A673 (cell line): ENCODE data around the gene DPM1. TPM values are rescaled to one million over a fixed set of nuclear protein-coding genes. Genes with fewer than 3 reads are reported as not detected.
A peak's percentile ranks its signal among the peaks of the same experiment; 100 is the strongest.

Experiments
- BruUV-seq: library from RNA; stranded (reverse); fragments of 400-500 nt; replicated peaks from 2 replicates; lab custom pipeline; 2021; lab: Mats Ljungman, UMichigan
- CTCF ChIA-PET: fragments of 300-600 bp; sonication (Branson Sonifier 250); formaldehyde crosslinking; loops from one replicate; lab custom pipeline; 2022; ENCODE audit warnings: antibody characterized with exemption; lab: Charles Lee
- POLR2A ChIA-PET: fragments of 300-600 bp; sonication (Branson Sonifier 250); formaldehyde crosslinking; loops from one replicate; lab custom pipeline; 2022; ENCODE audit warnings: antibody characterized with exemption; ENCODE audit not compliant: low non-redundant PET; lab: Charles Lee
- DNase-seq: peaks from one replicate; pipeline ENCODE4 v3.0.0-alpha.2; 2015; ENCODE audit warnings: low spot score
- H3K27ac ChIP-seq: fragments of 200-600 bp; sonication (generic); 2 replicates; pipeline ENCODE4 v1.5.1; 2016; ENCODE audit warnings: mixed run types, low read depth, mild to moderate bottlenecking, mixed read lengths, antibody characterized with exemption, low read length; ENCODE audit not compliant: poor library complexity, severe bottlenecking
- H3K27me3 ChIP-seq: fragments of 200-600 bp; sonication (generic); replicated peaks from 2 replicates; pipeline ENCODE4 v1.6.1; 2017; ENCODE audit warnings: mixed run types, low read depth, mild to moderate bottlenecking, mixed read lengths, antibody characterized with exemption, low read length; ENCODE audit not compliant: insufficient read depth, poor library complexity
- H3K36me3 ChIP-seq: fragments of 200-600 bp; sonication (generic); 2 replicates; pipeline ENCODE4 v1.6.1; 2016; ENCODE audit warnings: mixed run types, mild to moderate bottlenecking, mixed read lengths, antibody characterized with exemption, low read length; ENCODE audit not compliant: insufficient read depth, poor library complexity, severe bottlenecking
- H3K4me1 ChIP-seq: fragments of 200-600 bp; sonication (generic); 2 replicates; pipeline ENCODE4 v1.6.1; 2017; ENCODE audit warnings: mixed run types, mild to moderate bottlenecking, mixed read lengths, antibody characterized with exemption, low read length; ENCODE audit not compliant: insufficient read depth, poor library complexity, severe bottlenecking
- H3K4me3 ChIP-seq: fragments of 200-600 bp; sonication (generic); 2 replicates; pipeline ENCODE4 v1.5.1; 2016; ENCODE audit warnings: low read depth, mixed run types, mild to moderate bottlenecking, mixed read lengths, low read length; ENCODE audit not compliant: poor library complexity, severe bottlenecking
- H3K9me3 ChIP-seq: fragments of 200-600 bp; sonication (generic); 2 replicates; pipeline ENCODE4 v1.6.1; 2016; ENCODE audit warnings: mixed run types, low read depth, mild to moderate bottlenecking, mixed read lengths, antibody characterized with exemption, low read length; ENCODE audit not compliant: poor library complexity, severe bottlenecking
- EZH2 ChIP-seq: fragments of 200-600 bp; sonication (generic); IDR thresholded peaks from 2 replicates; pipeline ENCODE4 v1.6.1; 2017; ENCODE audit warnings: borderline replicate concordance, low read depth, mild to moderate bottlenecking, mixed read lengths, antibody characterized with exemption, low read length; ENCODE audit not compliant: poor library complexity, severe bottlenecking
- intact Hi-C: fragments of 100-400 bp; cut with micrococcal nuclease; formaldehyde crosslinking; loops from one replicate; pipeline ENCODE4 v1.10.0; 2022; ENCODE audit not compliant: unreplicated experiment
- total RNA-seq: library from RNA; stranded (reverse); gene quantifications from 2 replicates; pipeline ENCODE4 v1.2.3, GENCODE V29; 2021
- TF ChIP-seq, protein P1 (sequence below): fragments of 300-800, 200-600 bp; sonication (generic); conservative IDR thresholded peaks from 2 replicates; pipeline ENCODE4 v1.5.1; 2017; ENCODE audit warnings: low read depth, mild to moderate bottlenecking, antibody characterized with exemption, low read length, moderate library complexity, mixed read lengths

Gene DPM1
- total RNA-seq, 1 experiment from 2014 or later, result 65.5 TPM

DNA sequence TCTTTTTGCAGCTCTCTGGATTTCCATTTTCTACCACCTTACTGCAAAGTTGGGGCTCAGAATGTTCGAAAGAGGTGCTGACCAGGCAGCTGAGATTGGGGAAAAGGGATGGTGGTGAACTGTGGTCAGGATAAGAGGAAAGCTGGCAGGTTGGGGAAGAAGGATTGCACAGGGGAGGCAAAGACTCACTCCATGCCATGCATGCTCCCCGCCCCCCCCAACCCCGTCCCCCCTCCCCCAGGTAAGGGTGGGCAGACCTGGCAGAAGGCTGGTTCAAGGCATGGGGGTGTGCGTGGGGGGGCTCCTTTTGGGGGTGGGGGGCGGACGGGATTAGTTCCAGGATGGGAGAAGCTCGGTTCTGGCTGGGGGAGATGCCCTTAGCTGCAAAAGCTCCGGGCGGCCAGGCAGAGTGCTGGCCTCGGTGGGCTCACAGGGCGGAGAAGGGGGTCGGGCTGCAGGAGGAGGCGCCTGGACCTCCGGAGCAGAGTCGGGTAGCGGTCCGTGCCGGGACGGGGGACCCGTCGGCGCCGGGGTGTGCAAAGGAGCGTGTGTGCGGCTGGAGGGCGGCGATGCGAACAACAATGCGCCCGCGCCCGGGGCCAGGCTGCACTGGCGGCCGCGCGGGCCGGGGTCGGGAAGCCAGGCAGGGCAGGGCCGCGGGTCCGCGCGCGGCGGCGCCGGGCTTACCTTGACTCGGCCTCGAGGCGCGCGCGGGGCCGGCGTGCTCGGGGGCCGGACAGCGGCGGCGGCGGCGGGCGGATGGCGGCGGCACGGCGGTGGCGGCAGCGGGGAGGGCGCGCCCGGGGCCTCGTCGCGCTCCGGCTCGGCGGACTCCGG, 28.0 kb downstream of the DPM1 start:
- intact Hi-C loops, result no loop called here
- Histone ChIP-seq H3K4me3 (peak overlapping the region; percentile 64), H3K9me3 (no peaks in the 10 kb centered on the region), H3K27me3 (no peaks in the 10 kb centered on the region), H3K27ac (peak overlapping the region; percentile 94), H3K4me1 (peaks cover 43% of the 10 kb centered on the region), H3K36me3 (peaks cover 61% of the 10 kb centered on the region)
- ChIA-PET POLR2A (interaction anchor here (0.6 to 0.7 kb wide), 2 partner anchors 22 to 69 kb away, joined by 3 to 4 read pairs; no protein-coding TSS in a partner anchor), CTCF (interaction anchor here (0.6 to 3.5 kb wide), 6 partner anchors 28 to 753 kb away, joined by 3 to 22 read pairs (median 5); partner anchors contain the start of genes BCAS4, DPM1 and MOCS3)
- TF ChIP-seq, protein P1, sequence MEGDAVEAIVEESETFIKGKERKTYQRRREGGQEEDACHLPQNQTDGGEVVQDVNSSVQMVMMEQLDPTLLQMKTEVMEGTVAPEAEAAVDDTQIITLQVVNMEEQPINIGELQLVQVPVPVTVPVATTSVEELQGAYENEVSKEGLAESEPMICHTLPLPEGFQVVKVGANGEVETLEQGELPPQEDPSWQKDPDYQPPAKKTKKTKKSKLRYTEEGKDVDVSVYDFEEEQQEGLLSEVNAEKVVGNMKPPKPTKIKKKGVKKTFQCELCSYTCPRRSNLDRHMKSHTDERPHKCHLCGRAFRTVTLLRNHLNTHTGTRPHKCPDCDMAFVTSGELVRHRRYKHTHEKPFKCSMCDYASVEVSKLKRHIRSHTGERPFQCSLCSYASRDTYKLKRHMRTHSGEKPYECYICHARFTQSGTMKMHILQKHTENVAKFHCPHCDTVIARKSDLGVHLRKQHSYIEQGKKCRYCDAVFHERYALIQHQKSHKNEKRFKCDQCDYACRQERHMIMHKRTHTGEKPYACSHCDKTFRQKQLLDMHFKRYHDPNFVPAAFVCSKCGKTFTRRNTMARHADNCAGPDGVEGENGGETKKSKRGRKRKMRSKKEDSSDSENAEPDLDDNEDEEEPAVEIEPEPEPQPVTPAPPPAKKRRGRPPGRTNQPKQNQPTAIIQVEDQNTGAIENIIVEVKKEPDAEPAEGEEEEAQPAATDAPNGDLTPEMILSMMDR, result no peak
- no peak for TF ChIP-seq EZH2
- DNase-seq, result peak; percentile 30
- BruUV-seq, result no TSS peak

DNA sequence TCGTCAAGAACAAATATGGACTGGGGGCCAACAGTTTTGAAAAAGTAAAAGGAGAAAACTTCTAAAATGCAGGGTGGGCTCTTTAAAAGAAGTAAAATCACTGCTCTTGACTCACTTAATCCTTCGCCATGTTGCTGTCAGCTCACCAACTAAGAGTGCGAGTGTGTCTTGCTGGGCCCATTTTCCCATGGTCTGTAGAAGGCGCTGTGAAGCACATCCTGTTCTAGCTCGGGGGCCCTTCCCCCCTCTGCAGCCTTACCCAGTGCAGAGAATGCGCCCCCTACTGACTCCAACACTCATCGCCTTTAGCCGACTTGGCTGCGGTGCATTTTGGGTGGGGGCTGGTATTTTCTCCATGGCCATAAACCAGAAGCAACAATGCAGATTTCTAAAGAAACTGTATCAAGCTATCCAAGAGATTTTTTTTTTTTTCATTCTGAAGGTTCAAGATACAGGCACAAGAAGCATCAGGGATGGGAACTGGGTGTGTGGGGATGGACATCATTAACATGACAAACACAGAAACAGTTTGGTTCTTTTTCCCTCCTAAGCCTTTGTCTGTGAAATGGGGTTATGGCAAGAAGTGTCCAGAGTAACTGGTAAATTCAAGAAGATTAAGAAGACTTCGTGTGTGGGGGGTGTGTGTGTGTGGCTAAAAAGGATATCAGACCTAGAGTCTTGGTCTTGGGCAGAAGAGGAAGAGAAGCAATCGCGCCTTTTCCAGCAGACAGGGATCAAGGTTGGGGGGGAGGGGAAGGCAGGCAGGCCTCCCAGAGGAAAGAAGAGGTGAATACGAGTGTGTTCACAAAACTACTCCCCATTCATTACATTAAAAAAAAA, 28.8 kb downstream of the DPM1 start:
- no peaks in the 10 kb centered on the region for H3K9me3 ChIP-seq
- TSS peak; percentile 48 for BruUV-seq
- ChIA-PET CTCF (interaction anchor here (0.5 to 3.5 kb wide), 7 partner anchors 15 to 233 kb away, joined by 3 to 22 read pairs (median 3); partner anchors contain the start of genes BCAS4 and MOCS3), POLR2A (interaction anchor here (0.7 kb wide), 2 partner anchors 22 to 632 kb away, joined by 3 read pairs; no protein-coding TSS in a partner anchor)
- peak; percentile 99 for DNase-seq
- H3K4me1 ChIP-seq, result peaks cover 43% of the 10 kb centered on the region
- intact Hi-C loops, result loop anchor here (5.0 kb wide), 2 partner anchors 112 to 137 kb away; no protein-coding TSS in a partner anchor
- peaks cover 61% of the 10 kb centered on the region for H3K36me3 ChIP-seq
- H3K4me3 ChIP-seq, result peak overlapping the region; percentile 64
- H3K27me3 ChIP-seq, result no peaks in the 10 kb centered on the region
- TF ChIP-seq, protein P1, result peak; percentile 100
- TF ChIP-seq EZH2, result no peak
- peak overlapping the region; percentile 82 for H3K27ac ChIP-seq

DNA sequence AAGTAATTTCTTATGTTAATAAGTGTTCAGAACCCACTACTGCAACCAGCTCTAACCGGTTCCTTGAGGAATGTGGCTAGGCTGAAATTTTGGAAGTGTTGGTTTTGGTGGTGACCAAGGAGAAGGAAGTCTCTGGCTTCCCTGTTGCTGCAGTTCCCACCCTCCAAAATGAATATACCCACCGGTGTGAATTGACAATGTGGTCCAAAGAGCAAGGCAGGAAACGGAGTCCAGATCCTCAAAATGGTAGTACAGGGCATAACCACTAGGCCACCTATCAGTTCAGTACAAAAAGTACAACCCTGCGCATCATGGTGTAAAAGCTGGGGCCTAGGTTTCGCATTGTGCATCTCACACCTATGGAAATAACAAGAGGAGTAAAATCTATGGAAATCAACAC, 29.9 kb downstream of the DPM1 start:
- Histone ChIP-seq H3K4me1 (peaks cover 43% of the 10 kb centered on the region), H3K27me3 (no peaks in the 10 kb centered on the region), H3K4me3 (peak overlapping the region; percentile 64), H3K27ac (no peak overlapping the region), H3K9me3 (no peaks in the 10 kb centered on the region), H3K36me3 (peaks cover 62% of the 10 kb centered on the region)
- TF ChIP-seq EZH2, result no peak
- TF ChIP-seq, protein P1, result no peak
- no peak for DNase-seq
- ChIA-PET POLR2A (no interaction called here), CTCF (interaction anchor here (3.5 kb wide), 1 partner anchor 134 kb away, joined by 22 read pairs; the partner anchor contains the start of gene BCAS4)
- no TSS peak for BruUV-seq
- intact Hi-C loops, result loop anchor here (5.0 kb wide), 2 partner anchors 111 to 136 kb away; no protein-coding TSS in a partner anchor
